Activated T-helper 1 cell treated with anti-CD3 and anti-CD28 coated beads, Interleukin-12 subunit alpha, Interleukin-12 subunit beta, Interleukin-2, Interleukin-4 antibody, amounts not matched to agents 30 ng/mL and 10 ng/mL and 1 ng/mL, durations not matched to agents 14 hours and 24 hours and 36 hours (primary cell): ENCODE measurements around the gene GALNT9. TPM values are rescaled to one million over a fixed set of nuclear protein-coding genes. Genes with fewer than 3 reads are reported as not detected.
"Not testable (repeated sequence)": the region's sequence is repeated elsewhere in the genome, so short reads cannot be mapped to it uniquely, and the experiment has no call there.

Experiments used
- DNase-seq: peaks from one replicate; pipeline ENCODE4 v3.0.0; 2021; ENCODE audit warnings: low spot score
- H3K27ac Mint-ChIP-seq: one replicate; pipeline ENCODE4 v1.8.0; 2021; ENCODE audit warnings: mild to moderate bottlenecking, mixed read lengths
- H3K27me3 Mint-ChIP-seq: one replicate; pipeline ENCODE4 v1.8.0; 2022; ENCODE audit warnings: mild to moderate bottlenecking, moderate library complexity, mixed read lengths; ENCODE audit not compliant: insufficient read depth
- H3K36me3 Mint-ChIP-seq: one replicate; pipeline ENCODE4 v1.8.0; 2021; ENCODE audit warnings: low read depth, mixed read lengths
- H3K4me1 Mint-ChIP-seq: one replicate; pipeline ENCODE4 v1.8.0; 2021; ENCODE audit warnings: low read depth, mixed read lengths
- H3K4me3 Mint-ChIP-seq: one replicate; pipeline ENCODE4 v1.8.0; 2021; ENCODE audit warnings: mild to moderate bottlenecking, moderate library complexity, mixed read lengths
- H3K9me3 Mint-ChIP-seq: one replicate; pipeline ENCODE4 v1.8.0; 2021; ENCODE audit warnings: mixed read lengths
- intact Hi-C: fragments of 100-400 bp; cut with micrococcal nuclease; formaldehyde crosslinking; loops from one replicate; pipeline ENCODE4 v1.15.1; 2024
- total RNA-seq: library from RNA; stranded (reverse); gene quantifications from 2 replicates; pipeline ENCODE4 v1.2.3, GENCODE V29; 2022

GALNT9 gene
- total RNA-seq, 1 donor from 2014 or later, result not detected

DNA sequence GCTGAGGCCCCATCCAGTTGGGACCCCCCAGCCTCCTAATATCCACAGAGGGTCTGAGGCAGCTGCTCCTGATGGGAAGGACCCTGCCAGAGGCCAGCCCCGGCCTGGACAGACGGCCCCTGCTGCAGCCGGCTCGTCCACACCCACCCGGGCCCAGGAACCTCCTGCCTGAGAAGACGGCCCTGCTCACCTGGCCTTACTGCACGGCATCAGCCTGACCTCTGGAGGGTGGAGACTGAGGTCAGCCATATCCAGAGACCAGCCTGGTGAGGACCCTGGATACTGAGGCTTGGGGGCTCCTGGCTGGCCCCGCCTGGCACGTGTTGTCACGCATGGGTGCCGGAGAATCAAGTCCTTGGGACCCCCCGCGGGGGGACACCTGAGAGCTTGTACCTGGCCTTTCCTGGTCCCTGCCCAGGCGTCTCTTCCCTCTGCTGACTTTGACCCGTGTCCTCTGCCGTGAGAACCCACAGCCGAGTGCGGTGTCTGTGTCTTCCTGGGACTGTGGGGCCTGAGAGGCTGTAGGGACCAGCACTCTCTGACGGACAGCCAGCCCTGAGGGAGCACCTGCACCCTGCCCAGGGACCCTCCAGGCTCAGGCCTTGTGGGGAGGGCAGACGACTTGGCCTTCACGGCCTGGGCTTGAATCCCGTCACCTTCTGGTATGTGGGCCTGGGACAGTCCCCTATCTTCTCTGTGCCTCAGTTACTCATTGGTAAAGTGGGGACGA is 127.8 kb downstream of the GALNT9 start:
- Mint-ChIP-seq H3K4me1 (no peaks in the 10 kb centered on the region), H3K27ac (no peak overlapping the region), H3K9me3 (no peaks in the 10 kb centered on the region), H3K36me3 (no peaks in the 10 kb centered on the region), H3K4me3 (no peak overlapping the region), H3K27me3 (peaks cover 12% of the 10 kb centered on the region)
- intact Hi-C loops, result no loop called here
- no peak for DNase-seq

DNA sequence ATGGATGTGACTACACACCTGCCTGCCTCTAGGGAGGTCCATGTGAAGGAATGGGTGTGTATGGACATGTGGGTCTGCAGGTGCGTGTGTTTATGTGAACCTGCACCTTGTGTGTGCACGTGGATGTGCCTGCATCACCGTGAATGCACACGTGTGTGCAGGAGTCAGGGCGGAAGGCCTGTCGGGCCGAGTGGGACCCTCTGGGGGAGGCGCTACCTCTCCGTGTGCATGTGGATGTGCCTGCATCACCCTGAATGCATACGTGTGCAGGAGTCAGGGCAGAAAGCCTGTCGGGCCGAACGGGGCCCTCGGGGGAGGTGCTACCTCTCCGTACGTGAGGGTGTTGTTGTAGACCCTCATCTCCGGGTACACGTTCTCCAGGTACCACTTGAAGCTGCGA is 128.6 kb downstream of the GALNT9 start:
- no peak for DNase-seq
- H3K36me3 Mint-ChIP-seq, result no peaks in the 10 kb centered on the region
- H3K27ac Mint-ChIP-seq, result no peak overlapping the region
- intact Hi-C loops, result no loop called here
- peaks cover 10% of the 10 kb centered on the region for H3K27me3 Mint-ChIP-seq
- no peak overlapping the region for H3K4me3 Mint-ChIP-seq
- no peaks in the 10 kb centered on the region for H3K9me3 Mint-ChIP-seq
- H3K4me1 Mint-ChIP-seq, result no peaks in the 10 kb centered on the region

DNA sequence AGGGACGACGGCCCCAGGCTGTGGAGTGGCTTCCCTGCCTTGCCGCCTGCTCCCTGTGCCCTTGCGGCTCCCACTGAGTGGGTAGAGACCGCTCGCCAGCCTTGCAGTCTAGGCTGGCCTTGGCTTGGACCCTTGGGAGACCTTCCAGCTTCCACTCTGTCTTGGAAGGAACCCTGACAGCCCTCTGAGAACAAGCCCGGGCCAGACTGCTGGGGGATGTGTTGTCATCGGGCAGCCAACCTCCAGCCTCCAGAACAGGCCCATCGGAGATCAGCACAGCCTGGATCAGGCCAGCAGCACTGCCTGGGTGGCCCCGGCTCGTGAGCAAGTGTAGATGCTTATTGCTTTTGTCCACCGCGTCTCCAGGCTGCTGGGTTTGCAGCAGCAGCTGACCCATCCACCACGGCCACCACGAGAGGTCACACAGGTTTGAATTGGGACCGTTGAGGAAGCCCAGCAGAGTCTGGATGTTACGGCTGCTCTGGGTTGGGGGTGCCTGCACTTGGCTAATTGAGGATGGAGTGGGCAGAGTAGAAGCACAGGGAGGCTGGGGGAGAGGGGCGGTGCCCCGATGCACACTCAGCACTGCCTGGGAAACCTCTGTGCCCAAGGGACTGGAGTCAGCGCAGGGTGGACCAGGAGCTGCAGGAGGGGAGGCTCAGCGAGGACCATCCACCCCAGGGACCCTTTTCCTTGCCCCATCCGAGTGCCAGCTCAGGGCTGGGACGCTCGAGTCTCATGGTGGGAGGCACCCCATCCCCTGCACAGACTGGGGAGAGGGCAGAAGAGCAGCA is 129.7 kb downstream of the GALNT9 start:
- Mint-ChIP-seq H3K27ac (no peak overlapping the region), H3K4me3 (no peak overlapping the region), H3K9me3 (no peaks in the 10 kb centered on the region), H3K36me3 (no peaks in the 10 kb centered on the region), H3K4me1 (no peaks in the 10 kb centered on the region), H3K27me3 (peaks cover 6% of the 10 kb centered on the region)
- no peak for DNase-seq
- intact Hi-C loops, result no loop called here

DNA sequence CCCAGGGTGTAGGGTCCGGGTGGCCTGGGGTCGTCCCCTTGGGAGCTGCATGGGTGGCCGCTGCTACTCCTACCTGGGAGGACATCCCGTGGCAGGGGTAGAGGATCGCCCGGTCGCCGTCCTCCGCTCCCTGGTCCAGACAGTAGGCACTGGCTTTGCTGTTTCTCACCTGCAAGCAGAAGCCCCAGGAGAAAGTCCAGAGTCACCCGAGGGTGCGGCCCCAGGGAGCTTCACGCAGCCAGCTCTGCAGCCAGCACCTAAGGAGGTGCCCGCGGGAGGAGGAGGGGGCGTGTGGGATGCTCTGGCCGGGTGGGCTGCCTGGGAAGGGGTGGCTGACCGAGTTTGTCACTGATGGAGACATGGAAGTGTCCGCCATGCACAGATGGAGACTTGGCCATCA is 130.3 kb downstream of the GALNT9 start:
- no peak overlapping the region for H3K4me3 Mint-ChIP-seq
- H3K36me3 Mint-ChIP-seq, result peaks cover 2% of the 10 kb centered on the region
- peaks cover 3% of the 10 kb centered on the region for H3K9me3 Mint-ChIP-seq
- intact Hi-C loops, result no loop called here
- peaks cover 2% of the 10 kb centered on the region for H3K27me3 Mint-ChIP-seq
- no peak overlapping the region for H3K27ac Mint-ChIP-seq
- no peaks in the 10 kb centered on the region for H3K4me1 Mint-ChIP-seq
- DNase-seq, result no peak

DNA sequence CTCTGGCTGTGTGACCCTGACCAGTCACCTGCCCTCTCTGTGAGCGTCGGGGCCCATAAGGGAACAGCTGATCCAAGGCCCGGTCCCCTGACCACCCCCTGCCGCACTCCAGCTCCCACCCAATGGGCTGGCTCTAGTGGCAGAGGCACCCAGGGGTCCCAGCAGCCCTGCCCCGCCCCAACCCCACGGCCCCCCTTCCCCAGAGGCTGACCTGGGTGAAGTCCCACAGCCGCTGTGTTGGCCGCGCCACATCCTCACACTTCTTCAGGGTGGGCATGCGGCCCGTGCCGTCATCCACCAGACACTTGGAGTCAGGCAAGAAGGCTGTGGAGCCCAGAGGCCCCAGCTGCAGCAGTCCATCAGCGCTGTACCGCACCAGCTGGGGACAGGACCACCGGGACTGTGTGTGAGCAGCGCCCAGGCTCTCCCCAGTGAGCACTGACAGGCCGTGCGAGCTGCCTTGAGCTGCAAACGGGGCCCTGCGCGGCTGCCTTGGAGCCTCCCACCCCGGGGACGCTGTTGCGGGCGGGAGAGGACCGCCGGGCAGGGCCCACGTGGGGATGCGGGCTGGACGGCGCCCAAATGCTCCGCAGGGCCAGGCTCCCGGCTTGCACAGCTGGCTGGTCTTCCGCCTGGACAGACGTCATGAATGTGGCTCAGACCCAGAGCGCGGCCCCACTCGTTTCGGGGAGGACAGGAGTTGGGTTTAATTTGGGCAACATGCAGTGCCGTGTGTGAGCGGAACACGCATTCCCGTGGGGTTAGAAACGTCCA is 131.6 kb downstream of the GALNT9 start:
- DNase-seq, result no peak
- Mint-ChIP-seq H3K36me3 (peaks cover 4% of the 10 kb centered on the region), H3K27ac (no peak overlapping the region), H3K9me3 (peaks cover 13% of the 10 kb centered on the region), H3K4me1 (no peaks in the 10 kb centered on the region), H3K27me3 (no peaks in the 10 kb centered on the region), H3K4me3 (no peak overlapping the region)
- intact Hi-C loops, result no loop called here

DNA sequence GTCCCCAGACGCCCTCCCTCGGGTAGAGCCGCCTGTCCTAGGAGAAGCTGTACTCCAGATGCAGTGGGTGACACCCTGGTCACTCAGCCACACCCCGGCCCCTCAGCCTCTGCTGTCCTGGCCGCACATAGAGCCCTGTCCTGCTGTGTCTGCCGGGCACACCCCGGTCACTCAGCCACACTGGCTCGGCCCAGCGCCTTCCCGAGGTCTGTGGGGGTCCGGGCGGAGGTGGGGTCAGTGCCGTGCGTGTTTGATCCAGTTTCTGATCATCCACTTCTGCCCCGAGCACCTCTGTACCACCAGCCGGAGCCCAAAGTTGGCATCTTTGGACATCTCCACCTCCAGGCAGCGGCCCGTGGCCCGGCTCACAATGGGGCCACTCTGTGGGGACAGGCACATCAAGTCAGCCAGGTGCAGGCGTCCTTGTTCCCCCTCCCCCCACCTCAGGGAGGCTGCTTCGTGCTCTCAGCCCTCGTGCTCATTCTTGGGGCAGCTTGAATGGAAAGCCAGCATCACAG is 132.5 kb downstream of the GALNT9 start:
- intact Hi-C loops, result no loop called here
- no peak overlapping the region for H3K27ac Mint-ChIP-seq
- H3K9me3 Mint-ChIP-seq, result peaks cover 13% of the 10 kb centered on the region
- H3K27me3 Mint-ChIP-seq, result no peaks in the 10 kb centered on the region
- no peaks in the 10 kb centered on the region for H3K4me1 Mint-ChIP-seq
- H3K36me3 Mint-ChIP-seq, result peaks cover 4% of the 10 kb centered on the region
- no peak for DNase-seq
- H3K4me3 Mint-ChIP-seq, result no peak overlapping the region

DNA sequence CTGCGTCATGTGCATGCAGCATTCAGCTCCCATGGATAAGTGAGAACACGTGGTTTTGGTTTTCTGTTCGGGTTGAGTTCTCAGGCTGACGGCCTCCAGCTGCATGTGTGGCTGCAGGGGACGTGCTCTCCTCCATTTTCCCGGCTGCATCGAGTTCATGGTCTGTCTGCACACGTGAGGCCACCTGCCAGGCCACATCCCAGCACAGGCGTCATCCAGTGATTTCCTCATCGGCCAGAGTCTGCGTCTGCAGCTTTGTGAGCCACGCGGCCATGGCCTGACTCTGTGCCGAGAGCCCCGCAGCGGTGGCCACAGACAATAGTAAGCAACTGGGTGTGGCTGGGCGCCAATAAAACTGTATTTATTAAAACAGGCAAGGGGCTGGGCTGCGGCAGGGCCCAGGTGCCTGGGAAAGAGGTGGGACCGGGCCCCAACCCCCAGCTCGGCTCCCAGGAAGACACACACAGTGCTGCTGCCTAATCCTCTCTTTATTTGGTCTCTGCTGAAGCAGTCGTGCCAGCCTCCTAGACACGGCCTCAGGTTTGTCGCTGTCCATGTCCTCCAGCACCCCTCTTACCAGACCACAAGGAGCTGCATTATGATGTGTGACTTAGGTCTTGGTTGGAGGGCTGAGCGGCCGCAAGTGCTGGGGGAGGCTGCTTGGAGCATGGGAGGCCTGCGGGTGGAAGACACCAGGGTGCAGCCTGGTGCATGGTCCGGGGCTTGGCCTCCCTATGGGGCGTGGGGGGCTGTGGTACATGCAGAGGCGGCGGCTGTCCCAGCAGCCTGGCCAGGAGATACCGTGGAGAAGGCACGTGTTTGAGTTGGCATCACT is 133.1 kb downstream of the GALNT9 start:
- Mint-ChIP-seq H3K27ac (no peak overlapping the region), H3K9me3 (peaks cover 13% of the 10 kb centered on the region), H3K27me3 (no peaks in the 10 kb centered on the region), H3K4me1 (no peaks in the 10 kb centered on the region), H3K4me3 (no peak overlapping the region), H3K36me3 (peaks cover 4% of the 10 kb centered on the region)
- DNase-seq, result no peak
- intact Hi-C loops, result no loop called here

DNA sequence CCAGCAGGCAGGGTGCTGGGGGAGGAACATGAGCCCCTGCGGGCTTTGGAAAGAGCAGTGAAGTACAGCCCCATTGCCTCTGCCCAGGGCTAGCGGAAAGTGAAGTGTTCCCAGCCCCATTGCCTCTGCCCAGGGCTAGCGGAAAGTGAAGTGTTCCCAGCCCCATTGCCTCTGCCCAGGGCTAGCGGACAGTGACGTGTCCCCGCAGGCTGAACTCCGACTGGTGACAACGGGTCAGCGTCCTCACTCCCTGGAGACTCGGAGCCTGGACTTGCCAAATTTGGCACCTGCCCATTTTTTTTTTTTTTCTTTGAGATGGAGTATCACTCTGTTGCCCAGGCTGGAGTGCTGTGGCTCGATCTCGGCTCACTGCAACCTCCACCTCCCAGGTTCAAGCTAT is 134.1 kb downstream of the GALNT9 start:
- H3K36me3 Mint-ChIP-seq, H3K4me1 Mint-ChIP-seq, DNase-seq, H3K27ac Mint-ChIP-seq, H3K4me3 Mint-ChIP-seq, intact Hi-C loops, H3K27me3 Mint-ChIP-seq: not testable (repeated sequence)
- H3K9me3 Mint-ChIP-seq, result peaks cover 13% of the 10 kb centered on the region

DNA sequence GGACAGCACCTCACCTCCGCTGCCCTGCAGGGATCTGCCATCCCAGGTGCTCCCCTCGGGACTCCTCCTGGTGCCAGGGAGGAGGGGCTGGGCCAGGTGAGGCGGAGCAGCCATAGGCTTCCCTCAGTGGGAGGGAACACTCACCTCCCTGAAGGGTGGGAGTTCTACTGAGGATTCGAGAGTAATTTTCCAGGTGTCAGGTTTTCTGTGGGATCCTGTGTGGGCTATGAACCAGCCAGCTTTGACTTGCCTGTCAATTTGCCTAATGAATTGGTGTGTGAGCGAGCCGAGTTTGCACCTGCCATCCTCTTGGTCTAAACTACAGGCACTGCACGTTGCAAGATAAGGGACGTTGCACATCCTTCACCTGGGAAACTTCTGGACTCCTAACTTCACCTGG is 134.8 kb downstream of the GALNT9 start:
- Mint-ChIP-seq H3K9me3 (peaks cover 13% of the 10 kb centered on the region), H3K4me3 (no peak overlapping the region), H3K27ac (no peak overlapping the region), H3K27me3 (no peaks in the 10 kb centered on the region), H3K36me3 (peaks cover 4% of the 10 kb centered on the region), H3K4me1 (peaks cover 6% of the 10 kb centered on the region)
- intact Hi-C loops, result no loop called here
- no peak for DNase-seq

DNA sequence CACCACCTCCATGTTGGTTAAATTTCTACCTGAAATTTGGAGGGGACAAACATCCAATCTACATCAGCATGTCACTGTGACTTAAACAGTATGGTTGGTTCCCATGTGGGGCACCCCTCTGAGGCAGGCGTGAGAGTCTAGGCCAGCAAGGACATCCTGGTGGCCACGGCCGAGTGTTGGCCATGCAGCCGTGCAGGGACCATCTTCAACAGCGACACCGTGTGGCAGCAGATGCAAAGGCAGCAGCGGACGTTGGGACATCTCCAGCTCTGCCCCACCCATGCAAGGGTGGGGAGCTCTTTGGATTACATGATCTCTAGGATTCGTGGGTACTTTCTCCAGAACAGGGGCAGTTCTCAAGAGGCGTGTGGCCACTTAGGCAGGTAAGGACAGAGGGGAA is 135.3 kb downstream of the GALNT9 start:
- H3K9me3 Mint-ChIP-seq, result peaks cover 13% of the 10 kb centered on the region
- H3K4me3 Mint-ChIP-seq, result no peak overlapping the region
- no peak for DNase-seq
- no peak overlapping the region for H3K27ac Mint-ChIP-seq
- peaks cover 10% of the 10 kb centered on the region for H3K4me1 Mint-ChIP-seq
- H3K36me3 Mint-ChIP-seq, result peaks cover 4% of the 10 kb centered on the region
- intact Hi-C loops, result no loop called here
- H3K27me3 Mint-ChIP-seq, result no peaks in the 10 kb centered on the region

DNA sequence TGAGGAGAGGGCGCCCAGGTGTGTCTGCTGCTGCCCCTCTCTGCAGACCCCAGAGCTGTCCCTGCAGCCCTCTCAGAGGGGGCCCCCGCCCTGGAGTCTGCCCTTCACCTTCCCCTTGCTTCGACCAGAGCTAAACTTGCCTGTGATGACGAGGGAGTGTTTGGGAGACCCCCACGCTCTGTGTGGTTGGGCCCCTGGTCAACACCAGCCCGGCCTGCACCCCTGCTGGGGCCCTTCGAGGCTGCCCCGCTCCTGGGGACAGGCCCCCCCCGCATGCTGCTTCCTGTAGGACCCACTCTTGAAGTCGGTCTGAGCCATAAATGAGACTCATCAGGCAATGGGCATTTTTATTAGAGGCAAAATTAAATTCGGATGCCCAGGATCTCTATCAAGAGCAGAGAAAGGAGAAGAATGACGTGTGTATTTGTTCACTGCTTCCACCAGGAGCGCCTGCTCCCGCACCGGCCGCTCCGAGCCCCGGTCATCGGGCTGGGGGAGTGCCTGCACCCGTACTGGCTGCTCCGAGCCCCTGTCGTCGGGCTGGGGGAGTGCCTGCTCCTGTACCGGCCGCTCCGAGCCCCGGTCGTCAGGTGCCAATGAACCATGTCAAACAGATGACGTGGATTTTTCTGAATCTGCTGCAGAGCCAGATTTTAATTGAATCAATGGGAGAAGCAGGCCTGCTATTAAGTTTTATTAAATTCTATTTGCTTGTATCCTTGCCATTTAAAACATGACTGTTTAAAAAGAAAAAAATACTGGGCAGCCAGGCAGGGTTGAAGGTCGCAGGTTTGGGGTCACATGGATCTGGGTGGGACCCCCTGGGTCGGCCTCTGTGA is 137.5 kb downstream of the GALNT9 start:
- Mint-ChIP-seq H3K27me3 (no peaks in the 10 kb centered on the region), H3K4me3 (no peak overlapping the region), H3K27ac (no peak overlapping the region), H3K9me3 (peaks cover 13% of the 10 kb centered on the region), H3K36me3 (peaks cover 4% of the 10 kb centered on the region), H3K4me1 (peaks cover 13% of the 10 kb centered on the region)
- intact Hi-C loops, result no loop called here
- DNase-seq, result no peak
